ENCODE results near the gene CHRNA4. TPM values are rescaled to one million over a fixed set of nuclear protein-coding genes. Genes with fewer than 3 reads are reported as not detected.

CHRNA4 gene
- total RNA-seq, 4 donors from 2014 or later, result 0.20 TPM; not detected in 3

DNA sequence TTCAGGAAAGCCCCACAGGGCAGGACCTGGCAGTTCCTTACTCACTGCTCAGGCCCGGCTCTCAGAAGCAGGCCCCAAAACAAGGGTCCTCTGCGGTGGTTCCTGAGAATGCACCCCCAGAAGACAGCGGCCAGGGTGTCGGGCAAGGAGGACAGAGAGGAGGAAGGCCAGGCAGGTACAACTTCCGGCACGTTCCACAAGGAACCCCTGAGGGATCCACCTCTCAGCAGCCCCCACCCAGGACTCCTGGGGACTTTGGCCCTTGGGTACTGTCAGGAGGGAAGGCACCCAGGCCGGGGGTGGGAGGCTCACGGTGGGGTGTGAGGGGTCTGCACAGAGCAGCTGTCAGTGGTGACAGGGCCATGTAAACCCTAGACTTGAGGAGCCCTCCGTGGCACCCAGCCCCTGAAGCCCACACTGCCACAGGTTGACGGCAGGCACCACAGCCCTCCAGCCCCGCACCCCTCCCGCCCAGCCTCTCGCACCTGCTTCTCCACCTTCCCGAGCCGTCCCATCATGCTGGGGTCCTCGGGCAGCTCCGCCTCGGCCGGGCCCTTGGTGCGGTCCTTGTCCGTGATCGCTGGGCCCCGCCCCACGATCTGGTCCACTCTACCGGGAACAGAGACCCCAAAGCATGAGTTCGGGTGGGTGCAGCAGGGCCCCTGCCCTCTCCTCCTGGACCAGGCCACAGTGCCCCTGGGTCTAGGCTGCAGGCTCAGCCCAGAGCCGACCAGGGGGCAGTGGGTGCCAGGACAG lies 47.0 kb upstream of the CHRNA4 start:
- H3K27ac ChIP-seq, result no peak overlapping the region
- in situ Hi-C loops (cut with MboI; ENCODE audit: low pct_ligation_motif_present in 1 of 4, low pct_unique_long_range_greater_than_20kb in 1 of 4, low sequenced_read_pairs in 3 of 4), result no loop called here
- no peak for DNase-seq
- no peak overlapping the region for H3K4me3 ChIP-seq
- peaks cover 7% of the 10 kb centered on the region for H3K27me3 ChIP-seq
- WGBS, 2 donors (ENCODE audit: low coverage in 1 of 2), result 86% methylated on average over 25 of the region's 27 CpGs; no CpG with 5 or more reads in 1 of the 2 donors
- TF ChIP-seq, protein P1, sequence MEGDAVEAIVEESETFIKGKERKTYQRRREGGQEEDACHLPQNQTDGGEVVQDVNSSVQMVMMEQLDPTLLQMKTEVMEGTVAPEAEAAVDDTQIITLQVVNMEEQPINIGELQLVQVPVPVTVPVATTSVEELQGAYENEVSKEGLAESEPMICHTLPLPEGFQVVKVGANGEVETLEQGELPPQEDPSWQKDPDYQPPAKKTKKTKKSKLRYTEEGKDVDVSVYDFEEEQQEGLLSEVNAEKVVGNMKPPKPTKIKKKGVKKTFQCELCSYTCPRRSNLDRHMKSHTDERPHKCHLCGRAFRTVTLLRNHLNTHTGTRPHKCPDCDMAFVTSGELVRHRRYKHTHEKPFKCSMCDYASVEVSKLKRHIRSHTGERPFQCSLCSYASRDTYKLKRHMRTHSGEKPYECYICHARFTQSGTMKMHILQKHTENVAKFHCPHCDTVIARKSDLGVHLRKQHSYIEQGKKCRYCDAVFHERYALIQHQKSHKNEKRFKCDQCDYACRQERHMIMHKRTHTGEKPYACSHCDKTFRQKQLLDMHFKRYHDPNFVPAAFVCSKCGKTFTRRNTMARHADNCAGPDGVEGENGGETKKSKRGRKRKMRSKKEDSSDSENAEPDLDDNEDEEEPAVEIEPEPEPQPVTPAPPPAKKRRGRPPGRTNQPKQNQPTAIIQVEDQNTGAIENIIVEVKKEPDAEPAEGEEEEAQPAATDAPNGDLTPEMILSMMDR (IDR thresholded peaks at IDR 0.05), result no peak
- TF ChIP-seq EP300 (IDR thresholded peaks at IDR 0.05; ENCODE audit: low read depth) (no peak), POLR2A (IDR thresholded peaks at IDR 0.05) (no peak), POLR2AphosphoS5 (IDR thresholded peaks at IDR 0.05) (no peak)
- H3K4me1 ChIP-seq, result no peaks in the 10 kb centered on the region
- H3K9me3 ChIP-seq, result no peaks in the 10 kb centered on the region
- intact Hi-C loops (cut with DNase I; ENCODE audit: low total_unique reads), result no loop called here
- no peaks in the 10 kb centered on the region for H3K36me3 ChIP-seq

DNA sequence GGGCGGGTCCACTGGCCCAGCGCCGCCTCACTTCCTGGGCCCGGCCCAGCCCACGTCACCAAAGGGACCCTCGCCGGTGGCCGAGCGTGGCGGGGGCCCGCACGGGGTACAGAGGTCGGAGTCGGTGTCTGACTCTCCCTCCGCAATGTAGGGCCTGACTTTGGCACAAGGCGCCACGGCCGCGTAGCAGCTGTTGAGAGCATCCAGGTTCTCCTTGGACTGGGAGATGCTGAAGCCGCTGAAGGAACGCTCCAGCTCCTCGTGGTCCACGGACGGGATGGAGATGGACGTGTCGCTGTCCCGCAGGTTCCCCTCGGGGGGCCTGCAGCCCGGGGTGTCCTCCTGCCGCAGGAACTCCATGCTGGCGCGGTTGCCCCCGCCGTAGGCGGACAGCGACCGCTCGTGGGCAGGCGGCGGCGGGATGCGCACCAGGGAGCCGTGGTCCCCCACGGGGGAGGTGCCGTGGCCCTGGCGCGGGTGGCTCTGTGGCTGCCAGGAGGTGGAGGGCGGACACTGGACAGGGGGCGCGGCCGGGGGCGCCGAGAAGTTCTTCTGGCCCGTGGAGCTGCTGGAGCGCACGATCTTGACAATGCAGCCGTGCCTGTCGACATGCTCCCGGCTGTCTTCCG lies 45.6 kb upstream of the CHRNA4 start:
- H3K4me3 ChIP-seq, result no peak overlapping the region
- no peak overlapping the region for H3K27ac ChIP-seq
- in situ Hi-C loops (cut with MboI; ENCODE audit: low pct_ligation_motif_present in 1 of 4, low pct_unique_long_range_greater_than_20kb in 1 of 4, low sequenced_read_pairs in 3 of 4), result no loop called here
- H3K4me1 ChIP-seq, result no peaks in the 10 kb centered on the region
- WGBS, 2 donors (ENCODE audit: low coverage in 1 of 2), result 91% methylated on average over 50 of the region's 60 CpGs; no CpG with 5 or more reads in 1 of the 2 donors
- no peak for DNase-seq
- intact Hi-C loops (cut with DNase I; ENCODE audit: low total_unique reads), result no loop called here
- H3K36me3 ChIP-seq, result no peaks in the 10 kb centered on the region
- peaks cover 7% of the 10 kb centered on the region for H3K27me3 ChIP-seq
- no peaks in the 10 kb centered on the region for H3K9me3 ChIP-seq
- TF ChIP-seq POLR2A (IDR thresholded peaks at IDR 0.05) (no peak), POLR2AphosphoS5 (IDR thresholded peaks at IDR 0.05) (no peak), EP300 (IDR thresholded peaks at IDR 0.05; ENCODE audit: low read depth) (no peak)
- TF ChIP-seq, protein P1 (IDR thresholded peaks at IDR 0.05), result no peak

DNA sequence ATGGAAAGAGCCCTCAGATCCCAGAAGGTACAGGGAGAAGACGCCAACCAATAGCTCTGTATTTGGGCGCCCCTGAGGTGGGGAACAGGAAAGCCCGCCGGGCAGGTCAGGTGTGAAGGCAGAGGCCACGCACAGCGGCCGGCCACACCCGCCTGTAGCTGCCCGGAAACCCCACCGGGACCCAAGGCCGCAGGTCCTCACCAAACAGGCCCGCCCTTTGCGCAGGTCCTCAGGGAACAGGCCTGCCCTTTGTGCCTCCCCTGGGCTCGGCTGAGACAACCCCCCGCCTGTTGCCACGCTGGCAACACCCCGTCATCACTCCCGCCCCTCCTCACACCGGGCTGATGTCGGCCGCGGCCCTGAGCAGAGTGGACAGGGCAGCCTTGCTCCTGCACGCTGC lies 44.9 kb upstream of the CHRNA4 start:
- Histone ChIP-seq H3K4me3 (no peak overlapping the region), H3K27ac (no peak overlapping the region), H3K9me3 (no peaks in the 10 kb centered on the region), H3K4me1 (no peaks in the 10 kb centered on the region), H3K36me3 (no peaks in the 10 kb centered on the region), H3K27me3 (peaks cover 1% of the 10 kb centered on the region)
- intact Hi-C loops (cut with DNase I; ENCODE audit: low total_unique reads) (no loop called here), in situ Hi-C loops (cut with MboI; ENCODE audit: low pct_ligation_motif_present in 1 of 4, low pct_unique_long_range_greater_than_20kb in 1 of 4, low sequenced_read_pairs in 3 of 4) (no loop called here)
- TF ChIP-seq, protein P1 (IDR thresholded peaks at IDR 0.05), result no peak
- TF ChIP-seq POLR2A (IDR thresholded peaks at IDR 0.05), result no peak
- TF ChIP-seq POLR2AphosphoS5 (IDR thresholded peaks at IDR 0.05), result no peak
- no peak for TF ChIP-seq EP300 (IDR thresholded peaks at IDR 0.05; ENCODE audit: low read depth)
- 71% methylated on average over 18 of the region's 23 CpGs; no CpG with 5 or more reads in 1 of the 2 donors for WGBS, 2 donors (ENCODE audit: low coverage in 1 of 2)
- DNase-seq, result no peak

DNA sequence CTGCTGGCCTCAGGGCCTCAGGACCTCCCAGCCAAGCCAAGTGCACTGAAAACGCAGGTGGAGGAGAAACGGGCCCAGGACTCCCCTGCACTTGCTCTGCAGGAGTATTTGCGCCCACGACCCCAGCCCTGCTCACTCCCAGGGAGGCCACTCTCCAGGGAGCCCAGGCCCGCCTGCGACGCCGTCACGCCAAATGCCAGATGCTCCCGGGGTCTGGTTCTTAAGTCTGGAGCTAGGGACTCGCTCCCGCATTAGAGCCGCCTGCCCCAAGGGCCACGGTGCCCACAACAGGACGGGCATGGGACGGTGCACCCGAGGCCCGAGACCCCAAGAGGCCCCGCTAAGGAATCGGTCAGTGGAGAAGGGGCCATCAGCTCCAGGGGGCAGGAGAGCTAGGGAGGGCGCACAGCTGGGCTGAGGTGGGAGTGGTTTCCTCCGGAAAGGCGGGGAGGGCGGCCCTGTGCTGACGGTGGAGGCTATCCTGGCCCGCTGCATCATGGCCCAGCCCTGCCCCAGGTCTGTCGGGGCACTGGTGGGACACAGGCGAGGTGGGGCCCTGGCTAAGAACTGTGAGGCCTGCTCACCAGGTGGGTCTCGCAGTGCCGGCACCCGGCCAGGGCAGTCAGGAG lies 44.1 kb upstream of the CHRNA4 start:
- intact Hi-C loops (cut with DNase I; ENCODE audit: low total_unique reads) (no loop called here), in situ Hi-C loops (cut with MboI; ENCODE audit: low pct_ligation_motif_present in 1 of 4, low pct_unique_long_range_greater_than_20kb in 1 of 4, low sequenced_read_pairs in 3 of 4) (no loop called here)
- WGBS, 2 donors (ENCODE audit: low coverage in 1 of 2), result 70% methylated on average over 31 of the region's 31 CpGs; no CpG with 5 or more reads in 1 of the 2 donors
- DNase-seq, result no peak
- H3K36me3 ChIP-seq, result no peaks in the 10 kb centered on the region
- TF ChIP-seq POLR2AphosphoS5 (IDR thresholded peaks at IDR 0.05), result no peak
- no peak overlapping the region for H3K4me3 ChIP-seq
- H3K4me1 ChIP-seq, result no peaks in the 10 kb centered on the region
- H3K27me3 ChIP-seq, result no peaks in the 10 kb centered on the region
- no peak overlapping the region for H3K27ac ChIP-seq
- H3K9me3 ChIP-seq, result no peaks in the 10 kb centered on the region
